Kidney (tissue), 14 donors: ENCODE measurements around the gene SLN. TPM values are rescaled to one million over a fixed set of nuclear protein-coding genes. Genes with fewer than 3 reads are reported as not detected.

Experiments
- DNase-seq, 5 donors: peaks; one replicate each; pipeline ENCODE4 v3.0.0-alpha.2; 2013 to 2020
- FAIRE-seq: peaks from 2 replicates; lab custom pipeline; 2012; peaks lifted over from hg19 to GRCh38; lab: Jason Lieb, UNC
- H3K27ac ChIP-seq, 2 donors: one replicate each; pipeline ENCODE4 v1.7.0; 2013; ENCODE audit warnings: low read depth in 2 of 2, low read length in 2 of 2, inconsistent platforms in 1 of 2
- H3K27me3 ChIP-seq: one replicate; pipeline ENCODE4 v1.7.1; 2013; ENCODE audit warnings: low read length, inconsistent platforms; ENCODE audit not compliant: control insufficient read depth, insufficient read depth
- H3K36me3 ChIP-seq, 3 donors: one replicate each; pipeline versions ENCODE4 v1.7.0 to v1.7.1; 2013; ENCODE audit warnings: low read length in 3 of 3, control low read depth in 1 of 3, inconsistent platforms in 1 of 3; ENCODE audit not compliant: insufficient read depth in 3 of 3, control insufficient read depth in 2 of 3
- H3K4me1 ChIP-seq, 3 donors: one replicate each; pipeline versions ENCODE4 v1.7.0 to v1.7.1; 2013; ENCODE audit warnings: low read length in 3 of 3, inconsistent platforms in 1 of 3, low read depth in 1 of 3; ENCODE audit not compliant: control insufficient read depth in 2 of 3, insufficient read depth in 2 of 3
- H3K4me3 ChIP-seq, 3 donors: one replicate each; pipeline versions ENCODE4 v1.7.0 to v1.8.1; 2013; ENCODE audit warnings: low read length in 3 of 3, control low read depth in 1 of 3, inconsistent platforms in 1 of 3
- H3K9ac ChIP-seq, 3 donors: one replicate each; pipeline versions ENCODE4 v1.7.0 to v1.7.1; 2013; ENCODE audit warnings: low read length in 3 of 3, control low read depth in 1 of 3, inconsistent platforms in 1 of 3
- H3K9me3 ChIP-seq, 3 donors: one replicate each; pipeline versions ENCODE4 v1.7.0 to v1.7.1; 2013; ENCODE audit warnings: low read length in 3 of 3, control low read depth in 1 of 3, inconsistent platforms in 1 of 3; ENCODE audit not compliant: control insufficient read depth in 2 of 3, insufficient read depth in 1 of 3
- intact Hi-C: fragments of 100-400 bp; cut with DNase I; formaldehyde crosslinking; loops from one replicate; pipeline ENCODE4 v1.11.1; 2022
- polyA plus RNA-seq: library from polyadenylated mRNA; stranded (reverse); fragments of 350-450 nt; fragmentation: Illumina TruSeq; extraction: RNeasy Lipid Tissue Mini Kit (QIAGEN cat#74804); gene quantifications from one replicate; pipeline ENCODE4 v1.2.3, GENCODE V29; 2014; ENCODE audit warnings: low read depth, low replicate concordance; ENCODE audit not compliant: insufficient read depth
- total RNA-seq: library from RNA; stranded (reverse); fragmentation: NEBNext Ultra II Directional; extraction: Animal tissue kit (Norgen Biotek cat#: 25700); gene quantifications from one replicate; pipeline ENCODE4 v1.2.1, GENCODE V29; 2021
- TF ChIP-seq, protein P1 (sequence below): IDR thresholded peaks from 3 replicates; pipeline ENCODE4 v1.5.1; 2012; ENCODE audit warnings: mild to moderate bottlenecking, moderate library complexity, borderline replicate concordance; ENCODE audit not compliant: insufficient read depth; ENCODE audit errors: extremely low read depth
- donor health status: control.
- donor health status: control.
- donor health status: control.
- donor health status: control.
- donor health status: control.
- donor health status: DM: yes; HTN: yes; CAD: no.
- donor health status: Normal renal cell carcinoma (clear cell type).

The SLN gene
- total and polyA plus RNA-seq, 2 donors from 2014 or later, result not detected

DNA sequence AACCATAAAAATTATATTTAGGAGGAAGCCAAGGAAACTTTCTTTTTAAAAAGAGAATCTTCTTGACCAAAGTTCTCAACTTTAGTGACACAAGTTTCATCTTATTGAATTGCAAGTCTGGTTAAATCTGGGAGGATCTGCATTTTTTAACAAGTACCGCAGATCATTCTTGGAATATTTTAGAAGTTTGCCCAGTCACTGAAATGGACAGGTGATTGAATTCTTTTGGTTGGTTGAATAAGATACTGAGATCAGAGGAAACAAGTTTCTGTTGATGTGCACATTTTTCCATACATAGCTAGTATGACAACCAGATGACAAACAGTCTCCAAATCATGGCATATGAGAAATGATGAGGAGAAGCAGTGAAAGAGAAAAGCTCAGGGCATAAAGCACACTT, 50.2 kb downstream of the SLN start:
- Histone ChIP-seq H3K27ac (no peak overlapping the region), H3K36me3 (no peaks in the 10 kb centered on the region), H3K9me3 (no peaks in the 10 kb centered on the region), H3K4me3 (no peak overlapping the region), H3K27me3 (no peaks in the 10 kb centered on the region), H3K9ac (no peak overlapping the region), H3K4me1 (no peaks in the 10 kb centered on the region)
- intact Hi-C loops, result no loop called here
- no peak for DNase-seq
- TF ChIP-seq, protein P1, sequence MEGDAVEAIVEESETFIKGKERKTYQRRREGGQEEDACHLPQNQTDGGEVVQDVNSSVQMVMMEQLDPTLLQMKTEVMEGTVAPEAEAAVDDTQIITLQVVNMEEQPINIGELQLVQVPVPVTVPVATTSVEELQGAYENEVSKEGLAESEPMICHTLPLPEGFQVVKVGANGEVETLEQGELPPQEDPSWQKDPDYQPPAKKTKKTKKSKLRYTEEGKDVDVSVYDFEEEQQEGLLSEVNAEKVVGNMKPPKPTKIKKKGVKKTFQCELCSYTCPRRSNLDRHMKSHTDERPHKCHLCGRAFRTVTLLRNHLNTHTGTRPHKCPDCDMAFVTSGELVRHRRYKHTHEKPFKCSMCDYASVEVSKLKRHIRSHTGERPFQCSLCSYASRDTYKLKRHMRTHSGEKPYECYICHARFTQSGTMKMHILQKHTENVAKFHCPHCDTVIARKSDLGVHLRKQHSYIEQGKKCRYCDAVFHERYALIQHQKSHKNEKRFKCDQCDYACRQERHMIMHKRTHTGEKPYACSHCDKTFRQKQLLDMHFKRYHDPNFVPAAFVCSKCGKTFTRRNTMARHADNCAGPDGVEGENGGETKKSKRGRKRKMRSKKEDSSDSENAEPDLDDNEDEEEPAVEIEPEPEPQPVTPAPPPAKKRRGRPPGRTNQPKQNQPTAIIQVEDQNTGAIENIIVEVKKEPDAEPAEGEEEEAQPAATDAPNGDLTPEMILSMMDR, result no peak
- FAIRE-seq, result no peak

DNA sequence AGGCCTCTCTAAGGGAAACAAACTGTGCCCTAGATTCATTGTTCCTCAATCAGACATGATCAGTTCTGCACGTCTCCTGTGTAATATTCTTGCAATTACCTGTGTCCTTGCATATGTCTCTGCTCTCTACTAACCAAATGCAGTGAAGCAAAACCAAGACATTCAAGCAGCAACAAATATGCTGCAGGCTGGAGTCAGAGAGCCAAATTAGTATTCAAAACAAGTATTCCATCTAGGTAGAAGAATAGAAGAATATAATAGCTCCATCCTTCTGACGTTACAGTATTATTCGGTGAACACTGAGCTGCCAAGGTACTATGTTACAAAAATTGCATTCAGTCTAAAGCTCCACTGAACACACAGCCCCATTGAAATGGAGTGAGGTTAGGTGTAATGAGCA, 51.8 kb downstream of the SLN start:
- Histone ChIP-seq H3K9ac (no peak overlapping the region), H3K36me3 (no peaks in the 10 kb centered on the region), H3K4me1 (no peaks in the 10 kb centered on the region), H3K9me3 (no peaks in the 10 kb centered on the region), H3K4me3 (no peak overlapping the region), H3K27ac (no peak overlapping the region), H3K27me3 (no peaks in the 10 kb centered on the region)
- TF ChIP-seq, protein P1, result no peak
- FAIRE-seq (no peak), DNase-seq (no peak)
- intact Hi-C loops, result no loop called here

DNA sequence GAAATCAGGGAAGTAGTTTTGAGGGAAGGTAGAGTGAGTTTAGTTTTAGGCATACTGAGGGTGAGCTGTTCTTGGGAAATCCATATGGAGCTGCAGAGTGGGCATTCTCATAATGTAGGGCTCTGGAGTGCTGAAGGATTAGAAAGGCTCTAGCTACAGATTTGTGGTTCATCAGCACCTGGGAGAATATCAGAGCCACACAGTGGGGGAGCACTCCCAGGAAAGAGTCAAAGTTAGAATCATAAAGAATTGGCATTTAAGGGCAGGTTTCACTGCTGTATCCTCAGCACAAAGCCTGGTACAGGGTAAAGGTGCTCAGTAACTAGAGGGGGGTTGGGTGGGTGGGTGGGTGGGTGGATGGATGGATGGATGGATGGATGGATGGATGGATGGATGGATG, 52.5 kb downstream of the SLN start:
- FAIRE-seq (no peak), DNase-seq (no peak)
- intact Hi-C loops, result no loop called here
- TF ChIP-seq, protein P1, result no peak
- Histone ChIP-seq H3K9me3 (no peaks in the 10 kb centered on the region), H3K4me3 (no peak overlapping the region), H3K27me3 (no peaks in the 10 kb centered on the region), H3K36me3 (no peaks in the 10 kb centered on the region), H3K4me1 (no peaks in the 10 kb centered on the region), H3K27ac (no peak overlapping the region), H3K9ac (no peak overlapping the region)

Other genes with a start within 250 kb of the SLN start
- gene ALKBH8, start 146.3 kb downstream of the SLN start, total RNA-seq, result 9.4 TPM
- gene ALKBH8, start 146.3 kb downstream of the SLN start, polyA plus RNA-seq, result 3.8 TPM
- gene ELMOD1, start 120.9 kb downstream of the SLN start, total RNA-seq, result 0.47 TPM
- 2.6 TPM for gene ELMOD1, start 120.9 kb downstream of the SLN start, polyA plus RNA-seq
- 16.6 TPM for gene SLC35F2, start 146.7 kb upstream of the SLN start, total RNA-seq
- gene SLC35F2, start 146.7 kb upstream of the SLN start, polyA plus RNA-seq, result 10.2 TPM
- 2.8 TPM for gene RAB39A, start 216.4 kb upstream of the SLN start, total RNA-seq
- gene RAB39A, start 216.4 kb upstream of the SLN start, polyA plus RNA-seq, result not detected